Type B pancreatic cell (in vitro differentiated cells): Measurements from ENCODE around the gene SYNGR3. TPM values are rescaled to one million over a fixed set of nuclear protein-coding genes. Genes with fewer than 3 reads are reported as not detected.
A peak's percentile ranks its signal among the peaks of the same experiment; 100 is the strongest.

Experiments used
- DNase-seq: peaks from one replicate; pipeline ENCODE4 v3.0.0; 2021; ENCODE audit warnings: mixed read lengths; ENCODE audit not compliant: unreplicated experiment; ENCODE audit errors: extremely low spot score
- H3K27ac Mint-ChIP-seq: 2 replicates; pipeline ENCODE4 v1.8.0; 2021; ENCODE audit warnings: mild to moderate bottlenecking, mixed read lengths
- H3K27me3 Mint-ChIP-seq: 2 replicates; pipeline ENCODE4 v1.8.0; 2021; ENCODE audit warnings: mixed read lengths
- H3K36me3 Mint-ChIP-seq: 2 replicates; pipeline ENCODE4 v1.8.0; 2021; ENCODE audit warnings: mixed read lengths
- H3K4me1 Mint-ChIP-seq: one replicate; pipeline ENCODE4 v1.8.0; 2021; ENCODE audit warnings: mixed read lengths; ENCODE audit not compliant: unreplicated experiment
- H3K4me3 Mint-ChIP-seq: 2 replicates; pipeline ENCODE4 v1.8.0; 2021; ENCODE audit warnings: mild to moderate bottlenecking, mixed read lengths
- H3K9me3 Mint-ChIP-seq: 2 replicates; pipeline ENCODE4 v1.8.0; 2021; ENCODE audit warnings: mixed read lengths
- total RNA-seq: library from RNA; stranded (reverse); gene quantifications from 2 replicates; pipeline ENCODE4 v1.2.1, GENCODE V29; 2021; ENCODE audit warnings: low replicate concordance
- TF ChIP-seq, protein P1 (sequence below): fragments of 200-600 bp; sonication (generic); conservative IDR thresholded peaks from 2 replicates; pipeline ENCODE4 v1.5.0; 2021; ENCODE audit warnings: antibody characterized with exemption, mild to moderate bottlenecking

SYNGR3 gene
- total RNA-seq, 1 donor from 2014 or later: 2.4 TPM

- Mint-ChIP-seq H3K9me3 (no peaks in the 10 kb centered on the region), H3K27me3 (peaks cover 41% of the 10 kb centered on the region), H3K4me1 (peaks cover 5% of the 10 kb centered on the region), H3K27ac (no peak overlapping the region), H3K36me3 (no peaks in the 10 kb centered on the region), H3K4me3 (no peak overlapping the region)
- TF ChIP-seq, protein P1, sequence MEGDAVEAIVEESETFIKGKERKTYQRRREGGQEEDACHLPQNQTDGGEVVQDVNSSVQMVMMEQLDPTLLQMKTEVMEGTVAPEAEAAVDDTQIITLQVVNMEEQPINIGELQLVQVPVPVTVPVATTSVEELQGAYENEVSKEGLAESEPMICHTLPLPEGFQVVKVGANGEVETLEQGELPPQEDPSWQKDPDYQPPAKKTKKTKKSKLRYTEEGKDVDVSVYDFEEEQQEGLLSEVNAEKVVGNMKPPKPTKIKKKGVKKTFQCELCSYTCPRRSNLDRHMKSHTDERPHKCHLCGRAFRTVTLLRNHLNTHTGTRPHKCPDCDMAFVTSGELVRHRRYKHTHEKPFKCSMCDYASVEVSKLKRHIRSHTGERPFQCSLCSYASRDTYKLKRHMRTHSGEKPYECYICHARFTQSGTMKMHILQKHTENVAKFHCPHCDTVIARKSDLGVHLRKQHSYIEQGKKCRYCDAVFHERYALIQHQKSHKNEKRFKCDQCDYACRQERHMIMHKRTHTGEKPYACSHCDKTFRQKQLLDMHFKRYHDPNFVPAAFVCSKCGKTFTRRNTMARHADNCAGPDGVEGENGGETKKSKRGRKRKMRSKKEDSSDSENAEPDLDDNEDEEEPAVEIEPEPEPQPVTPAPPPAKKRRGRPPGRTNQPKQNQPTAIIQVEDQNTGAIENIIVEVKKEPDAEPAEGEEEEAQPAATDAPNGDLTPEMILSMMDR: no peak
- no peak for DNase-seq
These were observed 10.3 kb upstream of the SYNGR3 start for GRCh38 chr16:1979271-1980029.

DNA sequence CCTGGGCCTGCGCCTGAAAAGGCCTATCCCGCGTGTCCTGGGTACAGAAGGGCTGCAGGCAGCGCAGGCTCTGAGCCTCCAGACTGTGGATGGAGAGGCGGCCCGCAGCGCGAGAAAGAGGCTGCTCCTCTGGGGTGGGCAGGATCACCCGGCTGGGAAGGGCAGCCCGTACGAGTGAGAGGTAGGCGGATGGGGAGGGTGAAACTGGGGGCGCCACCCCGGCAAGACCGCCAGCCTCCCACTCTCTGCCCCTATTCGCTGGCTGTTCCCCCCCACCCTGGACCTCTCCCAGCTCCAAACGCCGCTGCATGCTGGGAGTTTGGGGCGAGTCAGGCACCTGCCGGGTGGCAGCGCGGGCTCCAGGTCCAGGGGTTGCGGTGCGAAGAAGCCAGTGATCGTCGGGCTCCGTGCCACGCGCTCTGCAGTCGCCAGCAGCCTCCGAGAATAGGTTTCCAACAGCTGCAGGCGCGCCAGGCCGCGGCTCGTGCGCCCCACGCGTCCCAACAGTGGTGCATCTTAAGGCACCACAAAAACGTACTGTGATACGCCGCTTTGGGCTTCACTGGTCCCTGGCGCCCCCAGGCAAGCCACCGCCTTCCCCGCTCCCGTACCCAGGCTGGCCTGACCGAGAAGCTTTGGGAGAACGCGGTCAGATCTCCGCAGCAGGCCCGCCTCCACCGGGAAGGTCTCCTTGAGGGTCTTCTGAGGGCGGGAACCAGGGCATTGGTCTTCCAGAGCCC lies 9.6 kb upstream of the SYNGR3 start:
- Mint-ChIP-seq H3K4me1 (peaks cover 11% of the 10 kb centered on the region), H3K36me3 (no peaks in the 10 kb centered on the region), H3K9me3 (no peaks in the 10 kb centered on the region), H3K4me3 (no peak overlapping the region), H3K27me3 (peaks cover 41% of the 10 kb centered on the region), H3K27ac (no peak overlapping the region)
- TF ChIP-seq, protein P1: no peak
- no peak for DNase-seq

GRCh38 chr16:1980770-1981087 lies 9.0 kb upstream of the SYNGR3 start:
- TF ChIP-seq, protein P1: no peak
- H3K4me1 Mint-ChIP-seq: peaks cover 11% of the 10 kb centered on the region
- no peak for DNase-seq
- H3K4me3 Mint-ChIP-seq: no peak overlapping the region
- H3K27ac Mint-ChIP-seq: no peak overlapping the region
- H3K9me3 Mint-ChIP-seq: no peaks in the 10 kb centered on the region
- peaks cover 41% of the 10 kb centered on the region for H3K27me3 Mint-ChIP-seq
- H3K36me3 Mint-ChIP-seq: no peaks in the 10 kb centered on the region

GRCh38 chr16:1981398-1981836 lies 8.4 kb upstream of the SYNGR3 start, which contains the start of gene NOXO1:
TSS of gene NOXO1 (minus strand) at chr16:1981469. CDS start at chr16:1981179, 290 bp downstream.
- Mint-ChIP-seq H3K27me3 (peaks cover 41% of the 10 kb centered on the region), H3K4me3 (peak within 1 kb of the TSS; percentile 57), H3K9me3 (no peaks in the 10 kb centered on the region), H3K36me3 (no peaks in the 10 kb centered on the region), H3K4me1 (peaks cover 11% of the 10 kb centered on the region), H3K27ac (peak within 1 kb of the TSS; percentile 56)
- no peak for DNase-seq
- TF ChIP-seq, protein P1: no peak

DNA sequence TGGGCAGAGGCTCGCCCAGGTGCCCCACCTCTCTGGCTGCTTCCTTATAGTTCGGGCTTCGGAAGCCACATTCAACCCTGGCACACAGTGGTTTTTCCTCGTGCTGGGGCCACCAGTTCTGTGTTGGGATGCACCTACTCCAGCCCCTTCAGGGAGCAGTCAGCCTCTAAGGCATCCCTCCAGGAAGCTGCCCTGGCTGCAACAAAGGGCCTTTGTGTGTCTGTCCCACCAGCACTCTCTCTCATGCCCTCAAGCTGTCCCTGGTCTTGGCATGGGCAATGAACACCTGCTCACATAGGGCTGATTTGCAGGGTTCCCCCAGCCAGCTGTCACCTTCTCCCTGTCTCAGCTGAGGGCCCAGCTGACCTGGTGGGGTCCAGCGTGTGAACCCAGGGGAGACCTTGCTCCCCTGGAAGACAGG lies 7.7 kb upstream of the SYNGR3 start:
- peak overlapping the region; percentile 56 for H3K27ac Mint-ChIP-seq
- TF ChIP-seq, protein P1: no peak
- no peak overlapping the region for H3K4me3 Mint-ChIP-seq

More for the DNA sequence above, 7.7 kb upstream of the SYNGR3 start:
- Mint-ChIP-seq H3K27me3 (peaks cover 41% of the 10 kb centered on the region), H3K4me1 (peaks cover 11% of the 10 kb centered on the region), H3K36me3 (no peaks in the 10 kb centered on the region), H3K9me3 (no peaks in the 10 kb centered on the region)
- DNase-seq: no peak
